HFF-Myc (cell line): ENCODE results near the gene DNAJC30.
"Not testable (repeated sequence)": the region's sequence is repeated elsewhere in the genome, so short reads cannot be mapped to it uniquely, and the experiment has no call there.

Source experiments
- DNase-seq: peaks from one replicate; pipeline ENCODE4 v3.0.0-alpha.2; 2011; ENCODE audit warnings: low read depth; ENCODE audit errors: extremely low read depth
- H3K4me3 ChIP-seq: replicated peaks from 2 replicates; pipeline ENCODE4 v1.5.1; 2011; ENCODE audit warnings: low read depth, mild to moderate bottlenecking, control low read depth, low read length
- CTCF ChIP-seq: IDR thresholded peaks from 2 replicates; pipeline ENCODE4 v1.5.1; 2012; ENCODE audit warnings: mild to moderate bottlenecking, low read depth, low read length, control low read depth; ENCODE audit errors: missing control alignments

DNAJC30 gene

GRCh38 chr7:73723813-73724212 lies 40.6 kb upstream of the DNAJC30 start:
- H3K4me3 ChIP-seq = no peak overlapping the region
- DNase-seq = no peak
- TF ChIP-seq CTCF = no peak

GRCh38 chr7:73722785-73723184 lies 39.5 kb upstream of the DNAJC30 start:
- TF ChIP-seq CTCF = no peak
- H3K4me3 ChIP-seq = no peak overlapping the region
- no peak for DNase-seq

- DNase-seq = not testable (repeated sequence)
Observed at GRCh38 chr7:73722182-73722581, 38.9 kb upstream of the DNAJC30 start.

DNA sequence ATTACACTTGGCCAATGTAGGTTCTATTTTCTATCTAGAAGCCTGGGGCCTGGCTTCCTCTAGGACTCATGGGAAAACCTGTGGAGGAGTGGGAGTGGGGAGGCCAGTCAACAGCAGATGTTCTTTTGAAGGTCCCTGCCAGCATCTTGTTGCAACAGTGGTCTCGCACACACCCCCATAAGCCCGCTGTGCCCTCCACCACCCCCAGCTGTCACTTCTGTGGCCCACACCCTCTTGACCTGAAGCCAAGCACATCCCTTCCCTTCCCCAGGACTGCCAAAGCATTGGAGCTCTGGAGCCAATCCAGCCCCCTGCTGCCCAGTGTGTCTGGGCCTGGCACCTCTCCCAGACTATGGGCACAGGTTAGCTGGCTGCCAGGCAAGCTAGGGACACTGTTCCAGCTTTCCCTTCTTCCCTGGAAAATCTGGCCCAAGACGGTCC lies 38.1 kb upstream of the DNAJC30 start:
- no peak for DNase-seq
- TF ChIP-seq CTCF = no peak
- no peak overlapping the region for H3K4me3 ChIP-seq

More at GRCh38 chr7:73722182-73722581, 38.9 kb upstream of the DNAJC30 start:
- H3K4me3 ChIP-seq = not testable (repeated sequence)

DNA sequence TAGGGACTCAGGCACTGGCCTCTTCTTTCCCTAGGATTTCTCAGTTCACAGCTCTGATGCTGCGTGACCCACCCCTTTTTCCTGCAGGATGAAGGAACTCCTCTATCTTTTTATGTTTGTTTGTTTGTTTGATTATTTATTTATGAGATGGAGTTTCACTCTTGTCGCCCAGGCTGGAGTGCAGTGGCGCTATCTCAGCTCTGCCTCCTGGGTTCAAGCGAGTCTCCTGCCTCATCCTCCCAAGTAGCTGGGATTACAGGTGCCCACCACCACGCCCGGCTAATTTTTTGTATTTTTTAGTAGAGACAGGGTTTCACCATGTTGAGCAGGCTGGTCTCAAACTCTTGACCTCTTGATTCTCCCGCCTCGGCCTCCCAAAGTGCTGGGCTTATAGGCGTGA lies 37.2 kb upstream of the DNAJC30 start:
- not testable (repeated sequence) for H3K4me3 ChIP-seq, DNase-seq

GRCh38 chr7:73719806-73720169 lies 36.5 kb upstream of the DNAJC30 start:
- peak overlapping the region; percentile 20; the same call in 1 of the 2 replicates for H3K4me3 ChIP-seq
- DNase-seq = no peak
- no peak for TF ChIP-seq CTCF

DNA sequence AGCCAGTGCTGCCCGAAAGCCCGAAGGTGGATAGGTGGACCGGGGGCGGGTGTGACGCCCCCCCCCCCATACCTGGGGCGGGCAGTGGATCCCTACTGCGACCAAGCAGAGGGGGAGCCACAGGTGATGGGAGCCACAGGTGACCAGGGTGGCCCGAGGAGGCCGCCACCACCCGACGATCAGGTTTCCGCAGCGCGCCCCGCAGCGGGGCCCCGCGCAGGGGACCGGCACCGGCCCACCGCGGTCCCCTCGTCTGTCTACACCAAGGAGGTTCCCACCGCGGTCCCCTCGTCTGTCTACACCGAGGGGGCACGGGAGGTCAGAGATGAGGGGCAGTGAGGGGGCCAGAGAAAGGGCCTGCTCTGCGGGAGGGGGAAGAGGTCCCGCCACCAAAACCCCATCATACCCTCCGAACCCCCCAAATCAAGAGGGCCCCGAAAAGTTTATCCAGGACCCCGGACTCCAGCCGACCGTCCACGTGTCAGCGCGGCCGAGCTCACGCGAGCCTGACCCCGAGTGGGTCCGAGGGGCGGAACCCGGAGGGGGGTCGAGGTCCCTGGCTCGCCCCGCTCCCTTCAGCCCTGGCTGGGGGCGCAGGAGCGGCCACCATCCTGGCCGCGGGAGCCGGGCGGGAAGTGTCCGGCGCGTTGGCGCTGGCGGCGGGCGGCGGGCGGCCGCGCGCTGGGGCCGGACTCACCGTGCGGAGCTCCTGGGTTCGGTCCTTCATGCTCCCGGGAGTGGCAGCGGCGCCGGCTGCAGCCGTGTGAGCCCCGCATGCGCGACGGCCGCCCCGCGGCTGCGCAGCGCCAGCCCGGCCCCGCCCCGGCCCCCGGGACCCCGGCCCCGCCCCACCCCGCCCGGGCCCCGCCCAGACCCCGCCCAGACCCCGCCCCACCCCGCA lies 35.9 kb upstream of the DNAJC30 start, which contains the start of gene STX1A:
Gene STX1A, minus strand, starts transcription at position 765 of the 901 bp plus-strand sequence. Its CDS starts 38 bp downstream, at position 727.
- no peak for TF ChIP-seq CTCF

More for the DNA sequence above, 35.9 kb upstream of the DNAJC30 start, which contains the start of gene STX1A:
- no peak for DNase-seq
- peak within 1 kb of the TSS; percentile 61 for H3K4me3 ChIP-seq
